K562 (cell line): ENCODE data around the gene HOXB3. TPM values are rescaled to one million over a fixed set of nuclear protein-coding genes. Genes with fewer than 3 reads are reported as not detected.

ENCODE experiments used
- ARNT ChIP-seq, 2 experiments: fragments of 450-650 bp; IDR thresholded peaks; 2 replicates each; pipeline ENCODE4 v1.6.1; 2016; ENCODE audit warnings: mild to moderate bottlenecking in 1 of 2
- CHCHD3 ChIP-seq: fragments of 250-450 bp; sonication (Bioruptor Pico); IDR thresholded peaks from 2 replicates; pipeline ENCODE4 v2.1.2; 2022; ENCODE audit warnings: mild to moderate bottlenecking
- HNRNPLL ChIP-seq: fragments of 200-400 bp; formaldehyde crosslinking; IDR thresholded peaks from 2 replicates; pipeline ENCODE4 v1.6.1; 2017; ENCODE audit warnings: low read length, low read depth, mild to moderate bottlenecking; ENCODE audit not compliant: poor library complexity, severe bottlenecking
- MAFK ChIP-seq: IDR thresholded peaks from 2 replicates; pipeline ENCODE4 v1.6.1; 2011; ENCODE audit warnings: low read length, improper control_type of control experiment
- MECOM ChIP-seq: fragments of 250-450 bp; sonication (Bioruptor Pico); IDR thresholded peaks from 2 replicates; pipeline ENCODE4 v1.8.0; 2022; ENCODE audit warnings: inconsistent platforms
- MYNN ChIP-seq, 2 experiments: sonication (generic); formaldehyde crosslinking in 1 of 2; IDR thresholded peaks; 2 replicates each; pipeline versions ENCODE4 v1.5.0 to v1.6.1; 2016 to 2020; ENCODE audit warnings: antibody characterized with exemption in 1 of 2, missing genetic modification reagents in 1 of 2
- RCOR1 ChIP-seq, 2 experiments: IDR thresholded peaks; 2 replicates each; pipeline ENCODE4 v1.6.1; 2012; ENCODE audit warnings: low read depth in 2 of 2, low read length in 2 of 2, borderline replicate concordance in 1 of 2, improper control_type of control experiment in 1 of 2
- SP1 ChIP-seq: sonication (generic); formaldehyde crosslinking; IDR thresholded peaks from 2 replicates; pipeline ENCODE4 v1.8.1; 2022; ENCODE audit warnings: mild to moderate bottlenecking, missing genetic modification reagents
- SRSF1 ChIP-seq: fragments of 200-400 bp; formaldehyde crosslinking; IDR thresholded peaks from 2 replicates; pipeline ENCODE4 v1.6.1; 2017; ENCODE audit warnings: mild to moderate bottlenecking, low read depth, low read length, moderate library complexity
- STAT5B ChIP-seq: fragments of 250-450 bp; sonication (Bioruptor Pico); IDR thresholded peaks from 2 replicates; pipeline ENCODE4 v1.8.0; 2021; ENCODE audit warnings: mild to moderate bottlenecking, inconsistent platforms
- ZFX ChIP-seq: sonication (generic); formaldehyde crosslinking; IDR thresholded peaks from 2 replicates; pipeline ENCODE4 v1.8.0; 2022; ENCODE audit warnings: mild to moderate bottlenecking, missing genetic modification reagents, moderate library complexity
- polyA plus RNA-seq, 8 experiments: library from polyadenylated mRNA; depleted of rRNA in 4 of 8; stranded (reverse) in 5 of 8; unstranded in 3 of 8; fragments of >200 nt; fragmentation: Nextera tagmentation in 2 of 8; fragmentation: Illumina TruSeq in 1 of 8; extraction: Ambion mirVana in 2 of 8; extraction: Trizol in 1 of 8; gene quantifications; 2 replicates each; pipeline versions ENCODE4 v1.2.1 to v1.2.3, GENCODE V29; 2011 to 2014; ENCODE audit warnings: inconsistent platforms in 1 of 8, missing spikeins in 1 of 8
- total RNA-seq, 7 experiments: library from RNA; depleted of rRNA in 6 of 7; stranded (reverse); fragments of >200 nt in 6 of 7; fragmentation: Illumina TruSeq in 2 of 7; extraction: Trizol in 2 of 7; gene quantifications; 2 replicates each; pipeline versions ENCODE4 v1.2.1 to v1.2.3, GENCODE V29; 2011 to 2021; ENCODE audit warnings: low replicate concordance in 1 of 7
- TF ChIP-seq, protein P1 (sequence below): sonication (generic); formaldehyde crosslinking; IDR thresholded peaks from 2 replicates; pipeline ENCODE4 v1.8.1; 2023; ENCODE audit warnings: mild to moderate bottlenecking, missing genetic modification reagents
- TF ChIP-seq, protein P2 (sequence below): IDR thresholded peaks from 3 replicates; pipeline ENCODE4 v1.6.1; 2011; ENCODE audit warnings: borderline replicate concordance, mild to moderate bottlenecking; ENCODE audit not compliant: insufficient read length, insufficient read depth

Gene HOXB3
- total and polyA plus RNA-seq, 9 of the 15 experiments (the other 6 are each of a cell fraction or from before 2014, with no cell fraction given) = 2.4 to 41.3 (median 20.2) TPM

DNA sequence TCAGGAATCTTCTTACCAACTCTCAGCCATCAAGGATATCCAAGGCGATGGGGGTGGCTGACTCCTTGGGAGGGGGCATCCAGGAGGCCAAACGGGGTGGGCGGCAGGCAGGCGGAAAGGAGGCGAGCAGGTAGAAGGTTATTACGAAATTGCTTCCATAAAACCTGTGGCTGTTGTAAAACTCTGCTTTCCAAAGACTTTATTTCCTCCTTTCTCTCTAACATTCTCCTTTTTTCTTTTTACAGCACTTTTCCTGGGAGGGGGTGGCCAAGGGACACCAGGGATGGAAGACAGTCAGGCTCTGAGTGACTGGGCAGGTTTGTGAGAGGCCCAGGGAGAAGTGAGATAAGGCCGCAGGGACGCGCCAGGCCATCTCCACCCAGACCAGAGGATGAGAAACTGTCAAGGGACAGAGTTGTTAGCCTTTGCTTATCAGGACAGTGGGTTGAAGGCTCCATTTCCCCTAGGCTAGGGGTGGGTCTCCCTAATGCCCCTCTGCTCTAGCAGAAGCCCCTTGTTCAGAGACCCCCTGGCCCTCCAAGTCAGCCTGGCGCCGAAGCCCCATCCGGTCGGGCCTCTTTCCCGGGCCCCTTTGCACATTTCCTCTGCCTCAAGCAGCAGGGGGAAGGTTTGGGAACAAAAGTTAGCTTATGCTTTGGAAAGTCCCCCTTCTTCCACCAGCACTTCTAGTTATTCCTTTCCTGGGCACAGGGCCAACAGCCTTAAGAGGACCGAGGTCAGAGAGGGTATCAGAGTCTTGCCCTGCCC is 41.1 kb upstream of the HOXB3 start (continued):
- no peak for TF ChIP-seq HNRNPLL
- TF ChIP-seq ARNT (IDR thresholded peaks at IDR 0.05) = peak; percentile 29 to 32; a peak in 2 of 4 replicates
- TF ChIP-seq SRSF1 = no peak
- TF ChIP-seq CHCHD3 = 0 out of 2 replicates have a peak, but pooled peaks have one; percentile 51
- TF ChIP-seq, protein P1, sequence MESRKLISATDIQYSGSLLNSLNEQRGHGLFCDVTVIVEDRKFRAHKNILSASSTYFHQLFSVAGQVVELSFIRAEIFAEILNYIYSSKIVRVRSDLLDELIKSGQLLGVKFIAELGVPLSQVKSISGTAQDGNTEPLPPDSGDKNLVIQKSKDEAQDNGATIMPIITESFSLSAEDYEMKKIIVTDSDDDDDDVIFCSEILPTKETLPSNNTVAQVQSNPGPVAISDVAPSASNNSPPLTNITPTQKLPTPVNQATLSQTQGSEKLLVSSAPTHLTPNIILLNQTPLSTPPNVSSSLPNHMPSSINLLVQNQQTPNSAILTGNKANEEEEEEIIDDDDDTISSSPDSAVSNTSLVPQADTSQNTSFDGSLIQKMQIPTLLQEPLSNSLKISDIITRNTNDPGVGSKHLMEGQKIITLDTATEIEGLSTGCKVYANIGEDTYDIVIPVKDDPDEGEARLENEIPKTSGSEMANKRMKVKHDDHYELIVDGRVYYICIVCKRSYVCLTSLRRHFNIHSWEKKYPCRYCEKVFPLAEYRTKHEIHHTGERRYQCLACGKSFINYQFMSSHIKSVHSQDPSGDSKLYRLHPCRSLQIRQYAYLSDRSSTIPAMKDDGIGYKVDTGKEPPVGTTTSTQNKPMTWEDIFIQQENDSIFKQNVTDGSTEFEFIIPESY (CRISPR knock-in tag) = no peak
- TF ChIP-seq ZFX (CRISPR knock-in tag) = peak; percentile 76
- peak; percentile 42 for TF ChIP-seq MYNN (IDR thresholded peaks at IDR 0.05)
- TF ChIP-seq MYNN (CRISPR knock-in tag; IDR thresholded peaks at IDR 0.05) = no peak
- peak in 1 of 2 experiments; percentile 96; a peak in 2 of 4 replicates for TF ChIP-seq RCOR1 (IDR thresholded peaks at IDR 0.05; ENCODE audit: borderline replicate concordance in 1 of 2, low read depth in 2 of 2, low read length in 2 of 2)
- TF ChIP-seq MECOM = peak; percentile 97
- TF ChIP-seq, protein P2, sequence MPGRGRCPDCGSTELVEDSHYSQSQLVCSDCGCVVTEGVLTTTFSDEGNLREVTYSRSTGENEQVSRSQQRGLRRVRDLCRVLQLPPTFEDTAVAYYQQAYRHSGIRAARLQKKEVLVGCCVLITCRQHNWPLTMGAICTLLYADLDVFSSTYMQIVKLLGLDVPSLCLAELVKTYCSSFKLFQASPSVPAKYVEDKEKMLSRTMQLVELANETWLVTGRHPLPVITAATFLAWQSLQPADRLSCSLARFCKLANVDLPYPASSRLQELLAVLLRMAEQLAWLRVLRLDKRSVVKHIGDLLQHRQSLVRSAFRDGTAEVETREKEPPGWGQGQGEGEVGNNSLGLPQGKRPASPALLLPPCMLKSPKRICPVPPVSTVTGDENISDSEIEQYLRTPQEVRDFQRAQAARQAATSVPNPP = no peak
- peak; percentile 61 for TF ChIP-seq SP1 (CRISPR knock-in tag)
- no peak for TF ChIP-seq STAT5B
- TF ChIP-seq MAFK = peak; percentile 61
